Central memory CD8-positive, alpha-beta T cell (primary cell): ENCODE results near the gene PDZRN3.

Source experiments
- ATAC-seq: fragments of 150-1000 bp; cut with Tn5 transposase; replicated peaks from 2 replicates; pipeline ENCODE4 v1.10.0; 2022; ENCODE audit warnings: mild to moderate bottlenecking, moderate FRiP score, moderate number of reproducible peaks; ENCODE audit not compliant: poor library complexity, severe bottlenecking; ENCODE audit errors: extremely low read depth
- DNase-seq, 2 donors: peaks; one replicate each; pipeline ENCODE4 v3.0.0; 2021; ENCODE audit warnings: low spot score in 2 of 2
- H3K27ac Mint-ChIP-seq: one replicate; pipeline ENCODE4 v1.8.0; 2022; ENCODE audit warnings: low read depth, mild to moderate bottlenecking, moderate library complexity, mixed read lengths
- H3K27me3 Mint-ChIP-seq: one replicate; pipeline ENCODE4 v1.8.0; 2022; ENCODE audit warnings: mixed read lengths
- H3K36me3 Mint-ChIP-seq: one replicate; pipeline ENCODE4 v1.8.0; 2022; ENCODE audit warnings: mild to moderate bottlenecking, moderate library complexity, mixed read lengths; ENCODE audit not compliant: insufficient read depth
- H3K4me1 Mint-ChIP-seq: one replicate; pipeline ENCODE4 v1.8.0; 2022; ENCODE audit warnings: mixed read lengths
- H3K4me3 Mint-ChIP-seq: one replicate; pipeline ENCODE4 v1.8.0; 2022; ENCODE audit warnings: mild to moderate bottlenecking, moderate library complexity, mixed read lengths
- H3K9me3 Mint-ChIP-seq: one replicate; pipeline ENCODE4 v1.8.0; 2022; ENCODE audit warnings: mixed read lengths

PDZRN3 gene

GRCh38 chr3:73401059-73401458 is 223.7 kb downstream of the PDZRN3 start:
- Mint-ChIP-seq H3K36me3 (no peaks in the 10 kb centered on the region), H3K27ac (no peak overlapping the region), H3K4me1 (no peaks in the 10 kb centered on the region), H3K9me3 (no peaks in the 10 kb centered on the region), H3K27me3 (no peaks in the 10 kb centered on the region), H3K4me3 (no peak overlapping the region)
- ATAC-seq: no peak
- no peak for DNase-seq

DNA sequence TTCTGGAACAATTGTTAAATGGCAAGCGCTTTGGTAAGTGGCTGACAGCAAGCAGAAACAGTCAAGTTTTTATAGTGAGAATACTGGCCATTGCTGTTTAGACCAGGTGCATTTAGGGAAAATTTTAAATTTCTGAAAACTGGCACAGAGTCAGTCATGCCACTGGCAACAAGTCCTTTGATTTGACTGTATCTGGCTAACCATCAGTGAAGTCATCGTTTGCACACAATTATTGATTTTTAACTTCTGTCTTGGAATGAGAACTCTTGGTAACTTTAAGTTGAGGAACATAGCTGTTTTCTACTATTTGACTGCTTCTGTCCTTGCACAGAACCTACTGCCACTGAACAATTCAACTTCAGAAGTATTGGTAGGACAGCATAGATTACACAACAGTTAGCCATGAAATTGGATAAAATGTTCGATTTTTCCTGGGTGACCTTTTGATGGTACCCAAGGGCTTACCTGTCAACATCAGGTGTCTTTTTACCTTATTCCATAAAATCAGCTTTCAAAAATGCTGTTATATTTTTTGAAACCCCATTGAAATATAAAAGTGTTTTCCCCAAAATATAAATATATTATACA is 225.0 kb downstream of the PDZRN3 start:
- H3K36me3 Mint-ChIP-seq: no peaks in the 10 kb centered on the region
- no peaks in the 10 kb centered on the region for H3K27me3 Mint-ChIP-seq
- no peaks in the 10 kb centered on the region for H3K4me1 Mint-ChIP-seq
- no peak for DNase-seq
- no peaks in the 10 kb centered on the region for H3K9me3 Mint-ChIP-seq
- ATAC-seq: no peak
- no peak overlapping the region for H3K27ac Mint-ChIP-seq
- H3K4me3 Mint-ChIP-seq: no peak overlapping the region

GRCh38 chr3:73399106-73399505 is 225.6 kb downstream of the PDZRN3 start:
- Mint-ChIP-seq H3K4me3 (no peak overlapping the region), H3K27ac (no peak overlapping the region), H3K36me3 (no peaks in the 10 kb centered on the region), H3K4me1 (no peaks in the 10 kb centered on the region), H3K27me3 (no peaks in the 10 kb centered on the region), H3K9me3 (no peaks in the 10 kb centered on the region)
- no peak for DNase-seq
- ATAC-seq: no peak

DNA sequence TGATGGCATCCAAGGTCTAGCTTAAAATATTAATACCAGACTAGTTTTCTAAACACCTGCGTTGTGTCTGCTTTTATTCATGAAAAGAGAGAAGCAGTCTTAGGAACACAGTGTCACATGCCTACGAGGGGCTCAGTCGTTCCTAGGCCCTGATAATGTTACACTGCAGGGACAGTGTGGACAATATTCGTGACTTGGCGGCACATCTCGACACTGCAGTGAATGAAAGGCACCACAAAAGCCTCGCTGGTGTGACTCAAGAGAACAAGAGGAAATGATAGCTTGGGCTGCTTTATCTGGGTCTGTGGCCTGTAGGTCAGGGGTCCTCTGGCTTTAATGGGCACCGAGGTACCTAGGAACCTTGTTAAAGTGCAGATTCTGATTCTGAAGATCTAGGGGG is 226.7 kb downstream of the PDZRN3 start:
- H3K4me1 Mint-ChIP-seq: no peaks in the 10 kb centered on the region
- no peak overlapping the region for H3K27ac Mint-ChIP-seq
- DNase-seq (no peak), ATAC-seq (no peak)
- H3K36me3 Mint-ChIP-seq: no peaks in the 10 kb centered on the region
- H3K27me3 Mint-ChIP-seq: no peaks in the 10 kb centered on the region
- H3K9me3 Mint-ChIP-seq: no peaks in the 10 kb centered on the region
- no peak overlapping the region for H3K4me3 Mint-ChIP-seq

DNA sequence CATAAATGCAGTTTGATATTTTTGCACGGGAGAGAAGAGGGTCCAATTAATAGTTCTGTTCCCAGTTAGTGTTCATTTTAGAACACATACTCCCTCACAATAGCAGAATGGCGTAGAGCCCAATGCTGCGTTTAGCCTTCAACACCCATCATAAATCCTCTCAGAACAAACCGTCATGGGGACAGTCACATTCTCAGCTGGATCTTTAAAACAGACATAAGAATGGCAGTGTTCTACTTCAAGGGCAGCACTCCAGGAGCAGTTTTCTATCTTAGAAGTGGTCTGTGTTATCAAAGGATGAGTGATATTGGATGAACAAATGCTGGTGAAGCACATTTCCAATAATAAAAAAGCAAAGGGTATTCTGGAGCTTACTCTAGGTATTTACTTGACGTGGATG is 230.5 kb downstream of the PDZRN3 start:
- DNase-seq: no peak
- Mint-ChIP-seq H3K27me3 (no peaks in the 10 kb centered on the region), H3K4me1 (no peaks in the 10 kb centered on the region), H3K9me3 (no peaks in the 10 kb centered on the region), H3K36me3 (no peaks in the 10 kb centered on the region), H3K27ac (no peak overlapping the region), H3K4me3 (no peak overlapping the region)
- ATAC-seq: no peak

- Mint-ChIP-seq H3K4me3 (no peak overlapping the region), H3K4me1 (no peaks in the 10 kb centered on the region), H3K27me3 (no peaks in the 10 kb centered on the region), H3K27ac (no peak overlapping the region), H3K36me3 (no peaks in the 10 kb centered on the region), H3K9me3 (no peaks in the 10 kb centered on the region)
- ATAC-seq: no peak
- no peak for DNase-seq
Measured at GRCh38 chr3:73393005-73393404, 231.7 kb downstream of the PDZRN3 start.

DNA sequence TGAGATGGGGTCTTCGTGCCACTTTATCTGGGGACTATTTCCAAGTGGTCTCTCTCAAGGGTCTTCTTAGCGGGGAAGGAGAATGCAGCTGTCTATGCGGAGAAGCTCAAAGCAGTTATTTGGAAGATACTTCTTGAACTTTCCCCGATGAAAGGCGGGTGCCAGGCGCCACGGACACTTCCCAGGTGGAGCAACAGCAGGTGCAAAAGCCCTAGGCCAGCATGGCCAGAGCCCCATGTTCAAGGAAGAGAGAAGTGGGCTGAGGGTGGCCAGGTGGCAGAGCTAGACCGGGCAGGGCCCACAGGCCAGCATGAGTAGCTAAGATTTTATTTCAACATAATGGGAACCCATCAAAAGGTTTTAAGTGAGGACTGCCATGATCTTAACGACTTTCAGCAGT is 232.8 kb downstream of the PDZRN3 start:
- ATAC-seq: no peak
- no peak for DNase-seq
- H3K27me3 Mint-ChIP-seq: no peaks in the 10 kb centered on the region
- H3K4me1 Mint-ChIP-seq: no peaks in the 10 kb centered on the region
- H3K36me3 Mint-ChIP-seq: no peaks in the 10 kb centered on the region
- no peak overlapping the region for H3K4me3 Mint-ChIP-seq
- H3K9me3 Mint-ChIP-seq: peaks cover 6% of the 10 kb centered on the region
- no peak overlapping the region for H3K27ac Mint-ChIP-seq

DNA sequence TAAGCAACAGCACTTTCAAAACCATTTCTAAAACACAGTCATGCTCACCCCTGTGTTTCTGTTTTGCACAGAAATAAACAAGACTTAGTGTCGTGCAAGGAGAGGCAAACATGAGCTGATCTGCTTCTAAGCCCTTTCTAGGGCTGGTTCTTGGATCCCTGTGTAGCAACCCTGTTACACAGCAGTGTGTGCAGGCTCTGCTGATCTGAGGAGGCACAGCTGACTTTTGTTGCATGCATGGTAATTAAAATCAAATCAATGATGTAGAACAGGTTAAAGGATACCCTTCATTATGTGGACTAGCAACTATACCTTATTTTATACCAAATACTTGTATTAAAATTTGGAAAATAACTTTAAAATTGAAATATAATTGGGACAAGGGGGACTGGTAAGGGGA is 234.8 kb downstream of the PDZRN3 start:
- no peak for DNase-seq
- ATAC-seq: no peak
- Mint-ChIP-seq H3K27me3 (no peaks in the 10 kb centered on the region), H3K9me3 (peaks cover 9% of the 10 kb centered on the region), H3K36me3 (no peaks in the 10 kb centered on the region), H3K4me3 (no peak overlapping the region), H3K27ac (no peak overlapping the region), H3K4me1 (no peaks in the 10 kb centered on the region)

DNA sequence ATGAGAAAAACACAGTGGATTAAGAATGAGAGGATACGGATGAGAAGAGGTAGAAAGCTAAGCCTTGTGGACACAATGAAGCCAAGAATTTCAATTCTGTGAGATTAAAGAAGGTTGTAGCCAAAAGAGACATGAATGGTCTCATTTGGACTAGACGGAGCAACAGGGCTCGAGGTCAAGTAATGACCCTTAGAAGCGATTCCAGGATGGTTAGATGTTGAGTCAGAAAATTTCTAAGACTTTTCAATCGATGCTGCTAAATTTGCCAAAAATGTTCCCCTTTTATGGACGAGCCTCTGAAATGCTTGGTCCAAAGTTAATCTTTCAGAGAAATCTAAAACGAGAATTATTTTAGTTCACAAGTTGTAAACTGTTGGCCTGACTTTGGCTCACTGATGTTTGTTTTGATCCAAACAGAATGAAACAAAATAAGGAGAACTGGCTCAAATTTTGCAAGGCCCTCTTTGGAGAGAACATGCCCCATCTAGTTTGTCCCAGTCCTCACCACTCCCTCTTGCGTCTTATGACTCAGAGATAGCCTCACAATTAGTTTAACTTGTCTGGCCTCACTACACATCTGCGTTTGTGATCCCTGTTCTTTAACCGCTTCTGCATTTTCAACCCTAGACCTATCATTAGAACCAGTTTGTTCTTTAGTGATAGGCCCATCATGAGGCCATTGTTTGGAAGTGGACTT is 235.5 kb downstream of the PDZRN3 start:
- Mint-ChIP-seq H3K4me1 (no peaks in the 10 kb centered on the region), H3K27me3 (no peaks in the 10 kb centered on the region), H3K36me3 (no peaks in the 10 kb centered on the region), H3K4me3 (no peak overlapping the region), H3K9me3 (peaks cover 9% of the 10 kb centered on the region), H3K27ac (no peak overlapping the region)
- no peak for ATAC-seq
- no peak for DNase-seq

DNA sequence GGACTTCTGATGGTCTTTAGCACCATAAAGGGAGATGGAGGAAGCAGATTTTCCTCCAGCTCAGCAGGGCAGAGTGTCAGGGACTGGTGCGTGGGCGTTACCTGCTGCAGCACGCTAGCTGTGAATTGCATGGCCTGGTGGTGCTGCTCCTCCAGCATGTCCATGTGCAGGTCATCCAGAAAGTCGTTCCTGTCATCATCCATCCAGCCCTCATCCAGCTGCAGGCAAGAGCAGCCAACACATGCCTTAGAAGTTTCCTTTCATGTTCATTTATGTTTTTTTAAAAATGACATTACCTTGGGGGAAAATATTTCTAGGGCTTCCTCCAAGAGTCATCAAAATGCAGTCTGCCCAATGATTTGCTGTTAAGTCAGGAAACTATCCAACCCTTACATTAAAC is 239.2 kb downstream of the PDZRN3 start:
- no peak for ATAC-seq
- no peak overlapping the region for H3K4me3 Mint-ChIP-seq
- no peak overlapping the region for H3K27ac Mint-ChIP-seq
- no peaks in the 10 kb centered on the region for H3K36me3 Mint-ChIP-seq
- H3K4me1 Mint-ChIP-seq: no peaks in the 10 kb centered on the region
- DNase-seq: no peak
- H3K27me3 Mint-ChIP-seq: no peaks in the 10 kb centered on the region
- peaks cover 16% of the 10 kb centered on the region for H3K9me3 Mint-ChIP-seq

GRCh38 chr3:73384091-73384906 is 240.4 kb downstream of the PDZRN3 start:
- DNase-seq: no peak
- no peaks in the 10 kb centered on the region for H3K4me1 Mint-ChIP-seq
- no peaks in the 10 kb centered on the region for H3K27me3 Mint-ChIP-seq
- no peak for ATAC-seq
- H3K9me3 Mint-ChIP-seq: peaks cover 16% of the 10 kb centered on the region
- no peaks in the 10 kb centered on the region for H3K36me3 Mint-ChIP-seq
- no peak overlapping the region for H3K4me3 Mint-ChIP-seq
- H3K27ac Mint-ChIP-seq: no peak overlapping the region

DNA sequence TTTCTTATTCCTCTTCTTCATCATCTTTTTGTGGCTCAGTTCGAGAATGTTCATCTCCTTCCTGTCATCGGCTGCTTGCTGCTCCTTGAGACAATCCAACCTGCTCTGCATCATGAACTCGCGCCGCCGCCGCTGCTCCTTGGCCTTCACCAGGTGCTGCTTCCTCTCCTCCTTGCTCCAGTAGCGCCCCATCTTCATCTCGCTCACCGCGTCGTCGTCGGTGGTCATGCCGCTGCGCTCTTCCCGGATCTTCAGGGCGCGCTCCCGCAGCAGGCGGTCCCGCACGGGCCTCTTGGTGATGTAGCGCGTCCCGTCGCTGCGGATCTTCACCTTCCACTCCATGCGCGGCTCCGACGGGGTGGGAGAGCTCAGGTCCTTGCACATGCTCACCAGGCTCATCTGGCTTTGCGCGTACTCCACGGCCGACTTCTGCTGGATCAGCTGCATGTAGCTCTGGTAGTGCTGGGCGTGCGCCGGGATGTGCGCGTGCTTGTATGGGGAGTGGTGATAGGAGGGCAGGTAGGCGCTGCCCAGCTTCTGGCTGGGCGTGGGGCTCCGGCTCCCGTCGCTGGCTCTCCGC is 241.2 kb downstream of the PDZRN3 start:
- DNase-seq: no peak
- H3K36me3 Mint-ChIP-seq: no peaks in the 10 kb centered on the region
- ATAC-seq: no peak
- H3K27ac Mint-ChIP-seq: no peak overlapping the region
- peaks cover 16% of the 10 kb centered on the region for H3K9me3 Mint-ChIP-seq
- no peak overlapping the region for H3K4me3 Mint-ChIP-seq
- H3K4me1 Mint-ChIP-seq: no peaks in the 10 kb centered on the region
- H3K27me3 Mint-ChIP-seq: no peaks in the 10 kb centered on the region

DNA sequence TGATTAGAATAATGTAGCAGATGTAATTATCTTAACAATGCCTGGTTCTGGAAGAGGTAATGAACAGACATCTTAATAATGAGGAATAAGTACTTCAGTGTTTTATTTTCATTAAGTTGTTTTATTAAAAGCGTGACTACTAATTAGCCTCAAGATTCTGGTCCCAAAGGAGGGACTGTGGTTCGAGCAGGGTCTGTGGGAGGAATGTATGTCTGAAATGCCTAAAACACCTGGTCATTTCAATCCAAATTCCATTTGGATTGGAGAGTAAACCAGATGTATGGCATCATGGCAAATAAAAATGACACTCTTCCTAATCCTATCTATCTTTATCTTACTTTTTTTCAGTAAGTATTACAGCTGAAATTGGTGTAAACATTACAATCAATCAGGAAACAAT is 243.2 kb downstream of the PDZRN3 start:
- Mint-ChIP-seq H3K36me3 (no peaks in the 10 kb centered on the region), H3K27me3 (no peaks in the 10 kb centered on the region), H3K9me3 (peaks cover 7% of the 10 kb centered on the region), H3K4me3 (no peak overlapping the region), H3K27ac (no peak overlapping the region), H3K4me1 (no peaks in the 10 kb centered on the region)
- ATAC-seq: no peak
- DNase-seq: no peak
